ENCODE data around the gene GREB1. TPM values are rescaled to one million over a fixed set of nuclear protein-coding genes. Genes with fewer than 3 reads are reported as not detected.

The GREB1 gene
- total and polyA plus RNA-seq, 2 experiments from 2014 or later: 12.0 to 35.0 TPM

DNA sequence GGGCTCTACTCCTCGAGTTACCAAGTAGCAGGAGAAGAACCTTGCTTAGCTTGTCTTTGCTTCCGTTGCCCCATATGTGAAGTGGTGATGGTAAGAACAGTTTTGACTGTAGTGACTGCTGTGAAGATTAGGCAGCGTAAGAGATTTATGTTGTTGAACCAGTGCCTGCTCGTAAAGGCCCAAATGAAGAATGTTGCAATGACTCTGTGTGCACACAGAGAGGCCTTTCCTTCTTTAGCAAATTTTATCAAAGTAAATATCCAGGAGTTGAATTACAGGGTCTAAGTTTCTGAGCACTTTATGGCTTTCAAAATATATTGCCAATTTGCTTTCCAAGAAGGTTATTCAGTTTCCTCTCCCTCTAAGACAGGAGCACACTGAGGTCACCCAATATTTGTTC, 121.7 kb downstream of the GREB1 start:
- ATAC-seq (no peak), DNase-seq (ENCODE audit: low spot score) (no peak)
- H3K27ac ChIP-seq (ENCODE audit: low read depth): no peak overlapping the region
- H3K4me2 ChIP-seq: no peak overlapping the region
- TF ChIP-seq EZH2phosphoT487 (IDR thresholded peaks at IDR 0.05; ENCODE audit: unreplicated experiment) (no peak), POLR2AphosphoS5 (IDR thresholded peaks at IDR 0.05; ENCODE audit: low read depth) (no peak), ZNF331 (CRISPR knock-in tag; IDR thresholded peaks at IDR 0.05; ENCODE audit: low read depth) (no peak), JUNB (IDR thresholded peaks at IDR 0.05; ENCODE audit: unreplicated experiment) (no peak), REST (IDR thresholded peaks at IDR 0.05; ENCODE audit: unreplicated experiment) (no peak), ZNF462 (CRISPR knock-in tag; IDR thresholded peaks at IDR 0.05) (no peak), NANOG (IDR thresholded peaks at IDR 0.05; ENCODE audit: borderline replicate concordance) (no peak), STAT1 (IDR thresholded peaks at IDR 0.05; ENCODE audit: unreplicated experiment) (no peak), CREB1 (CRISPR knock-in tag; IDR thresholded peaks at IDR 0.05; ENCODE audit: low read depth) (no peak)
- TF ChIP-seq, protein P1, sequence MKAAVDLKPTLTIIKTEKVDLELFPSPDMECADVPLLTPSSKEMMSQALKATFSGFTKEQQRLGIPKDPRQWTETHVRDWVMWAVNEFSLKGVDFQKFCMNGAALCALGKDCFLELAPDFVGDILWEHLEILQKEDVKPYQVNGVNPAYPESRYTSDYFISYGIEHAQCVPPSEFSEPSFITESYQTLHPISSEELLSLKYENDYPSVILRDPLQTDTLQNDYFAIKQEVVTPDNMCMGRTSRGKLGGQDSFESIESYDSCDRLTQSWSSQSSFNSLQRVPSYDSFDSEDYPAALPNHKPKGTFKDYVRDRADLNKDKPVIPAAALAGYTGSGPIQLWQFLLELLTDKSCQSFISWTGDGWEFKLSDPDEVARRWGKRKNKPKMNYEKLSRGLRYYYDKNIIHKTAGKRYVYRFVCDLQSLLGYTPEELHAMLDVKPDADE (IDR thresholded peaks at IDR 0.05): no peak
- no peaks in the 10 kb centered on the region for H3K4me1 ChIP-seq (ENCODE audit: insufficient read depth)
- no peak overlapping the region for H2AFZ ChIP-seq
- Mint-ChIP-seq H3K27me3 (ENCODE audit: insufficient read depth, low read depth, poor library complexity) (peaks cover 1% of the 10 kb centered on the region), H3K4me1 (no peaks in the 10 kb centered on the region), H3K27ac (no peak overlapping the region), H3K9me3 (no peaks in the 10 kb centered on the region), H3K4me3 (no peak overlapping the region), H3K36me3 (ENCODE audit: low read depth) (no peaks in the 10 kb centered on the region)
- no peaks in the 10 kb centered on the region for H3F3A ChIP-seq (replicated peaks; ENCODE audit: low read depth)
- H3K79me2 ChIP-seq (replicated peaks; ENCODE audit: insufficient read depth): no peaks in the 10 kb centered on the region
- no peaks in the 10 kb centered on the region for H4K20me1 ChIP-seq (replicated peaks; ENCODE audit: insufficient read depth)
- no peaks in the 10 kb centered on the region for H3K9me2 ChIP-seq (ENCODE audit: insufficient read depth)
- no peaks in the 10 kb centered on the region for H3K27me3 ChIP-seq (ENCODE audit: insufficient read depth)
- no peak overlapping the region for H3K4me3 ChIP-seq
- H3K36me3 ChIP-seq (ENCODE audit: insufficient read depth): no peaks in the 10 kb centered on the region
